DOHH2 (cell line): ENCODE data around the gene MLC1.

Experiments
- H3F3A ChIP-seq: fragments of 200-600 bp; sonication (generic), shearing (Covaris generic); 2 replicates; pipeline ENCODE4 v1.6.0; 2016; ENCODE audit warnings: antibody characterized with exemption, mild to moderate bottlenecking; ENCODE audit not compliant: control insufficient read depth, insufficient read depth
- H3K27ac ChIP-seq: fragments of 200-600 bp; sonication (generic); 2 replicates; pipeline ENCODE4 v1.5.1; 2014; ENCODE audit warnings: low read depth, mild to moderate bottlenecking, low read length, moderate library complexity
- H3K27me3 ChIP-seq: fragments of 200-600 bp; sonication (generic); 2 replicates; pipeline ENCODE4 v1.6.1; 2014; ENCODE audit warnings: mild to moderate bottlenecking, low read length, mixed read lengths; ENCODE audit not compliant: control insufficient read depth
- H3K36me3 ChIP-seq: fragments of 200-600 bp; sonication (generic); 2 replicates; pipeline ENCODE4 v1.6.1; 2014; ENCODE audit warnings: mild to moderate bottlenecking, low read length, moderate library complexity, mixed read lengths; ENCODE audit not compliant: control insufficient read depth
- H3K4me1 ChIP-seq: fragments of 200-600 bp; sonication (generic); 2 replicates; pipeline ENCODE4 v1.6.1; 2014; ENCODE audit warnings: mild to moderate bottlenecking, low read length, mixed read lengths; ENCODE audit not compliant: control insufficient read depth
- H3K4me2 ChIP-seq: fragments of 200-600 bp; sonication (generic); 2 replicates; pipeline ENCODE4 v1.6.0; 2014; ENCODE audit warnings: mild to moderate bottlenecking, low read length, moderate library complexity
- H3K4me3 ChIP-seq: fragments of 200-600 bp; sonication (generic); 2 replicates; pipeline ENCODE4 v1.5.1; 2014; ENCODE audit warnings: mild to moderate bottlenecking, low read length, mixed read lengths
- H3K79me2 ChIP-seq: fragments of 200-600 bp; sonication (generic); 2 replicates; pipeline ENCODE4 v1.6.1; 2014; ENCODE audit warnings: mild to moderate bottlenecking, low read length, mixed read lengths; ENCODE audit not compliant: control insufficient read depth
- H3K9me2 ChIP-seq: fragments of 200-600 bp; sonication (generic); replicated peaks from 2 replicates; pipeline ENCODE4 v1.6.1; 2014; ENCODE audit warnings: mild to moderate bottlenecking, low read length, mixed read lengths; ENCODE audit not compliant: control insufficient read depth
- H3K9me3 ChIP-seq: fragments of 200-600 bp; sonication (generic); 2 replicates; pipeline ENCODE4 v1.6.1; 2014; ENCODE audit warnings: antibody characterized with exemption, low read length, mixed read lengths; ENCODE audit not compliant: control insufficient read depth, insufficient read depth
- H4K20me1 ChIP-seq: fragments of 200-600 bp; sonication (generic); 2 replicates; pipeline ENCODE4 v1.6.0; 2014; ENCODE audit warnings: low read depth, mild to moderate bottlenecking, antibody characterized with exemption, low read length, moderate library complexity; ENCODE audit not compliant: control insufficient read depth, insufficient read depth
- CTCF ChIP-seq: fragments of 200-600 bp; sonication (generic); IDR thresholded peaks from one replicate; pipeline ENCODE4 v1.5.1; 2014; ENCODE audit warnings: antibody characterized with exemption, mild to moderate bottlenecking, low read depth, low read length; ENCODE audit not compliant: poor library complexity, severe bottlenecking
- EZH2phosphoT487 ChIP-seq: fragments of 200-600 bp; sonication (generic); IDR thresholded peaks from 2 replicates; pipeline ENCODE4 v1.6.1; 2017; ENCODE audit warnings: borderline replicate concordance, mild to moderate bottlenecking, antibody characterized with exemption, low read length, moderate library complexity, mixed read lengths

Gene MLC1

GRCh38 chr22:50098052-50098451 is 12.8 kb upstream of the MLC1 start:
- Histone ChIP-seq H3K9me3 (no peaks in the 10 kb centered on the region), H3K4me1 (peaks cover 19% of the 10 kb centered on the region), H3K4me2 (no peak overlapping the region), H3F3A (no peaks in the 10 kb centered on the region; the same call in 1 of the 2 replicates), H3K27me3 (peaks cover 6% of the 10 kb centered on the region; the same call in 1 of the 2 replicates), H3K79me2 (no peaks in the 10 kb centered on the region), H3K36me3 (no peaks in the 10 kb centered on the region), H3K27ac (no peak overlapping the region), H4K20me1 (no peaks in the 10 kb centered on the region), H3K9me2 (no peaks in the 10 kb centered on the region), H3K4me3 (no peak overlapping the region)
- TF ChIP-seq EZH2phosphoT487 (no peak), CTCF (no peak)

DNA sequence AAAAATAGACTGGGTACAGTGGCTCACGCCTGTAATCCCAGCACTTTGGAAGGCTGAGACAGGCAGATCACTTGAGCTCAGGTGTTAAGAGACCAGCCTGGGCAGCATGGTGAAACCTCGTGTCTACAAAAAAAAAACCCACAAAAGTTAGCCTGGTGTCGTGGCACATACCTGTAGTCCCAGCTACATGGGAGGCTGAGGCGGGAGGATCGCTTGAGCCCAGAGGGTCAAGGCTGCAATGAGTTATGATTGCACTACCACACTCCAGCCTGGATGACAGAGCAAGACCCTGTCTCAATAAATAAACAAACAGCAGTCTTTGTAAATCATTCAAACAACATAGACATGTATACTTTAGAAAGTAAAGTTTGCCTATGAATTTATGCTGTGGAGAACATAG is 7.1 kb upstream of the MLC1 start:
- Histone ChIP-seq H3K79me2 (no peaks in the 10 kb centered on the region), H3K27me3 (peaks cover 6% of the 10 kb centered on the region; the same call in 1 of the 2 replicates), H3K36me3 (no peaks in the 10 kb centered on the region), H3K9me2 (no peaks in the 10 kb centered on the region), H3K9me3 (peaks cover 8% of the 10 kb centered on the region; the same call in 1 of the 2 replicates), H4K20me1 (no peaks in the 10 kb centered on the region), H3K4me3 (no peak overlapping the region), H3K4me2 (no peak overlapping the region), H3K4me1 (no peaks in the 10 kb centered on the region), H3F3A (no peaks in the 10 kb centered on the region), H3K27ac (no peak overlapping the region)
- TF ChIP-seq CTCF (no peak), EZH2phosphoT487 (no peak)

DNA sequence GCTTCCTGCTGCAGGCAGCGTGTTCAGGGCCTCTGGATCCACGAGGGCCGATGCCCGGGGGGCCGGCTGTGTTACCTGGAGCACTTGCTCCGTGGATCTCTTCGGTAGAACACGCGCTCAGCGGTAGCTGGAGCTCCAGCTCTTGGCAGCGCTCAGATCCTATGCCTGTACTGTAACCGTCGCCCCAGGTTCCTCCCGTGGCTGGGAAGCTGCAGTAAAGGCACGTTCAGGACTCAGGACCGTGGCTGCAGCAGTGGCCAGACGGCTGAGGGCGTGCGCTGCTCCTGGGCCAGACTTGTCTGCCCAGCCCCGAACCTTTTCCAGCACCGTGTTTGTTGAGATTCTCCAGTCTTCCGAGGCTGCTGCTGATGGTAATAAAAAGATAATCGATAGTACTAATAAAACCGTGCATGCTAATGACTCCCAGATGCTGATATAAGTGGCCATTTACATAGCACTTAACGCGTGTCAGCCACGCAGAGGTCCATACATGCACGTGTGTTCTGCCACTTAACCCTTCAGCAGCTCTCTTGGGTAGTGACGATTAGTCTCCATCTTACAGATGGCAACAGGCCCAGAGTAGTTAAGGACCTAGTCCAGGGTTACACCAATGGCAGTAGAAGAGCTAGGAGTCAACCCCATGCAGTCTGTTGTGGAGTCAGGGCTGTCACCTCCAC is 6.0 kb upstream of the MLC1 start:
- no peak for TF ChIP-seq CTCF
- no peak for TF ChIP-seq EZH2phosphoT487
- H3K4me1 ChIP-seq = no peaks in the 10 kb centered on the region
- no peaks in the 10 kb centered on the region for H4K20me1 ChIP-seq
- H3K4me3 ChIP-seq = no peak overlapping the region
- H3K9me2 ChIP-seq = no peaks in the 10 kb centered on the region
- peaks cover 6% of the 10 kb centered on the region; the same call in 1 of the 2 replicates for H3K27me3 ChIP-seq
- H3K27ac ChIP-seq = no peak overlapping the region
- no peaks in the 10 kb centered on the region for H3K79me2 ChIP-seq
- H3K4me2 ChIP-seq = no peak overlapping the region
- H3K36me3 ChIP-seq = no peaks in the 10 kb centered on the region
- H3K9me3 ChIP-seq = peaks cover 12% of the 10 kb centered on the region
- no peaks in the 10 kb centered on the region for H3F3A ChIP-seq
